ENCODE data around the gene ICE2. TPM values are rescaled to one million over a fixed set of nuclear protein-coding genes. Genes with fewer than 3 reads are reported as not detected.

Gene ICE2
- total RNA-seq, 2 experiments from 2014 or later = 66.0 to 71.3 TPM

GRCh38 chr15:60371175-60372051, 107.5 kb downstream of the ICE2 start:
- no peak overlapping the region for H3K4me3 Mint-ChIP-seq
- H3K9me3 Mint-ChIP-seq = no peaks in the 10 kb centered on the region
- peaks cover 5% of the 10 kb centered on the region for H3K36me3 Mint-ChIP-seq
- peak; percentile 57 for DNase-seq
- POLR2A ChIA-PET = no interaction called here
- intact Hi-C loops (cut with micrococcal nuclease) = no loop called here
- no peaks in the 10 kb centered on the region for H3K27me3 Mint-ChIP-seq
- CTCF ChIA-PET = interaction anchor here (2.6 kb wide), 1 partner anchor 11 kb away, joined by 12 read pairs; no protein-coding TSS in a partner anchor
- no peak overlapping the region for H3K27ac Mint-ChIP-seq
- peaks cover 18% of the 10 kb centered on the region for H3K4me1 Mint-ChIP-seq (ENCODE audit: low read depth)

GRCh38 chr15:60370869-60371136, 108.1 kb downstream of the ICE2 start:
- intact Hi-C loops (cut with micrococcal nuclease) = no loop called here
- no peak overlapping the region for H3K4me3 Mint-ChIP-seq
- POLR2A ChIA-PET = no interaction called here

GRCh38 chr15:60370105-60370868, 108.7 kb downstream of the ICE2 start:
- DNase-seq = no peak
- no peaks in the 10 kb centered on the region for H3K9me3 Mint-ChIP-seq
- peaks cover 8% of the 10 kb centered on the region for H3K36me3 Mint-ChIP-seq
- H3K27me3 Mint-ChIP-seq = no peaks in the 10 kb centered on the region
- ChIA-PET POLR2A (no interaction called here), CTCF (interaction anchor here (2.6 kb wide), 1 partner anchor 10 kb away, joined by 12 read pairs; no protein-coding TSS in a partner anchor)
- H3K27ac Mint-ChIP-seq = no peak overlapping the region
- H3K4me3 Mint-ChIP-seq = no peak overlapping the region
- H3K4me1 Mint-ChIP-seq (ENCODE audit: low read depth) = peaks cover 16% of the 10 kb centered on the region
- intact Hi-C loops (cut with micrococcal nuclease) = no loop called here

More at GRCh38 chr15:60370869-60371136, 108.1 kb downstream of the ICE2 start:
- CTCF ChIA-PET = interaction anchor here (2.6 kb wide), 1 partner anchor 11 kb away, joined by 12 read pairs; no protein-coding TSS in a partner anchor
- no peak overlapping the region for H3K27ac Mint-ChIP-seq
- no peaks in the 10 kb centered on the region for H3K27me3 Mint-ChIP-seq
- peaks cover 18% of the 10 kb centered on the region for H3K4me1 Mint-ChIP-seq (ENCODE audit: low read depth)
- no peak for DNase-seq
- peaks cover 7% of the 10 kb centered on the region for H3K36me3 Mint-ChIP-seq
- H3K9me3 Mint-ChIP-seq = no peaks in the 10 kb centered on the region

- intact Hi-C loops (cut with micrococcal nuclease) = no loop called here
- peaks cover 15% of the 10 kb centered on the region for H3K4me1 Mint-ChIP-seq (ENCODE audit: low read depth)
Observed at GRCh38 chr15:60369696-60370095, 109.2 kb downstream of the ICE2 start.

More at GRCh38 chr15:60369696-60370095, 109.2 kb downstream of the ICE2 start:
- ChIA-PET POLR2A (no interaction called here), CTCF (interaction anchor here (2.6 kb wide), 1 partner anchor 10 kb away, joined by 12 read pairs; no protein-coding TSS in a partner anchor)
- H3K9me3 Mint-ChIP-seq = no peaks in the 10 kb centered on the region
- no peak for DNase-seq
- H3K4me3 Mint-ChIP-seq = no peak overlapping the region
- peaks cover 10% of the 10 kb centered on the region for H3K36me3 Mint-ChIP-seq
- no peaks in the 10 kb centered on the region for H3K27me3 Mint-ChIP-seq
- no peak overlapping the region for H3K27ac Mint-ChIP-seq

Other genes with a start within 250 kb of the ICE2 start
- 100 to 1,000 TPM; 131 to 132 TPM for gene ANXA2, start 81.2 kb downstream of the ICE2 start, total RNA-seq

Data from activated CD4-positive, alpha-beta memory T cell treated with anti-CD3 and anti-CD28 coated beads for 36 hours (primary cell).